Neural cell (in vitro differentiated cells): ENCODE data around the gene ETFA.

ENCODE experiments used
- CTCF ChIP-seq: fragments of 450-650 bp; IDR thresholded peaks from 2 replicates; pipeline ENCODE4 v1.5.1; 2014; ENCODE audit warnings: antibody characterized with exemption, mild to moderate bottlenecking, moderate library complexity; ENCODE audit not compliant: poor library complexity, severe bottlenecking
- EP300 ChIP-seq: fragments of 450-650 bp; conservative IDR thresholded peaks from 2 replicates; pipeline ENCODE4 v1.6.1; 2014; ENCODE audit warnings: antibody characterized with exemption, mild to moderate bottlenecking, moderate library complexity; ENCODE audit not compliant: poor library complexity, severe bottlenecking
- EZH2 ChIP-seq: fragments of 200-600, 300-800 bp; shearing (Covaris generic), sonication (generic); IDR thresholded peaks from 2 replicates; pipeline ENCODE4 v1.6.1; 2014; ENCODE audit warnings: antibody characterized with exemption, low read length, borderline replicate concordance, mild to moderate bottlenecking; ENCODE audit not compliant: insufficient read depth, poor library complexity, severe bottlenecking
- RAD21 ChIP-seq: fragments of 450-650 bp; conservative IDR thresholded peaks from 2 replicates; pipeline ENCODE4 v1.6.1; 2014; ENCODE audit warnings: antibody characterized with exemption, mild to moderate bottlenecking, moderate library complexity
- REST ChIP-seq: IDR thresholded peaks from 2 replicates; pipeline ENCODE4 v1.6.1; 2012; ENCODE audit warnings: borderline replicate concordance
- SMC3 ChIP-seq: fragments of 450-650 bp; conservative IDR thresholded peaks from 2 replicates; pipeline ENCODE4 v1.6.1; 2014; ENCODE audit warnings: antibody characterized with exemption, mild to moderate bottlenecking, moderate library complexity; ENCODE audit not compliant: poor library complexity

- TF ChIP-seq RAD21 (no peak), SMC3 (no peak), CTCF (no peak), EP300 (no peak), REST (no peak), EZH2 (no peak)
Measured at GRCh38 chr15:76336254-76337058, 25.2 kb upstream of the ETFA start, which contains the start of gene ISL2.
